Measurements from ENCODE around the gene EFNB1. TPM values are rescaled to one million over a fixed set of nuclear protein-coding genes. Genes with fewer than 3 reads are reported as not detected.

EFNB1 gene
- total RNA-seq, 6 experiments from 2014 or later, result 6.1 to 17.4 (median 10.4) TPM

DNA sequence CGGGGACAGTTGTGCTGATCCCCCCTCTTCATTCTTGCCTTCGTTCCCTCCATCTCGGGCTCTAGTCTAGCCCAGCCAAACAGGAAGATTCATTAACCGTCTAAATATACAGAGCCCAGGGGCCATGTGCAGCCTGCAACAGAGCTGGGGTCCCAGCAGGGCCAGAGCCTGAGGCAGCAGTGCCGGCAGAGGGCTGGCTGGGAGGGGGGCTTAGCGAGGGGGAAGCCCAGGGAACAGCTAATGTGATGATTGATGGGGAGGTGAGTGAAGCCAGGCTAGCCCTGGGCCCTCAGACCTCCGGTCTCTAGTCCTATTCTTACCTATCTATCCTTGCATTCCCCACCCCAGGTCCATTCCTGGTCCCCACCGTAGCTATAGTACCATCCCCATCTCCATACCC lies 22.3 kb downstream of the EFNB1 start:
- ATAC-seq (no peak), DNase-seq (no peak)
- TF ChIP-seq, protein P1, sequence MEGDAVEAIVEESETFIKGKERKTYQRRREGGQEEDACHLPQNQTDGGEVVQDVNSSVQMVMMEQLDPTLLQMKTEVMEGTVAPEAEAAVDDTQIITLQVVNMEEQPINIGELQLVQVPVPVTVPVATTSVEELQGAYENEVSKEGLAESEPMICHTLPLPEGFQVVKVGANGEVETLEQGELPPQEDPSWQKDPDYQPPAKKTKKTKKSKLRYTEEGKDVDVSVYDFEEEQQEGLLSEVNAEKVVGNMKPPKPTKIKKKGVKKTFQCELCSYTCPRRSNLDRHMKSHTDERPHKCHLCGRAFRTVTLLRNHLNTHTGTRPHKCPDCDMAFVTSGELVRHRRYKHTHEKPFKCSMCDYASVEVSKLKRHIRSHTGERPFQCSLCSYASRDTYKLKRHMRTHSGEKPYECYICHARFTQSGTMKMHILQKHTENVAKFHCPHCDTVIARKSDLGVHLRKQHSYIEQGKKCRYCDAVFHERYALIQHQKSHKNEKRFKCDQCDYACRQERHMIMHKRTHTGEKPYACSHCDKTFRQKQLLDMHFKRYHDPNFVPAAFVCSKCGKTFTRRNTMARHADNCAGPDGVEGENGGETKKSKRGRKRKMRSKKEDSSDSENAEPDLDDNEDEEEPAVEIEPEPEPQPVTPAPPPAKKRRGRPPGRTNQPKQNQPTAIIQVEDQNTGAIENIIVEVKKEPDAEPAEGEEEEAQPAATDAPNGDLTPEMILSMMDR (IDR thresholded peaks at IDR 0.05), result no peak
- Histone ChIP-seq H3K27ac (no peak overlapping the region), H3K36me3 (no peaks in the 10 kb centered on the region), H3K9me3 (no peaks in the 10 kb centered on the region), H3K4me1 (no peaks in the 10 kb centered on the region), H3K27me3 (no peaks in the 10 kb centered on the region), H3K4me3 (no peak overlapping the region)
- intact Hi-C loops (cut with DNase I), result no loop called here
- WGBS (ENCODE audit: insufficient coverage, low coverage, low lambda C conversion rate, missing lambda C conversion rate), result 62% methylated on average over 6 of the region's 8 CpGs

- intact Hi-C loops (cut with DNase I), result no loop called here
- Histone ChIP-seq H3K27ac (no peak overlapping the region), H3K4me3 (no peak overlapping the region), H3K36me3 (no peaks in the 10 kb centered on the region), H3K27me3 (no peaks in the 10 kb centered on the region), H3K4me1 (no peaks in the 10 kb centered on the region), H3K9me3 (no peaks in the 10 kb centered on the region)
- ATAC-seq (no peak), DNase-seq (no peak)
- 71% methylated on average over 1 of the region's 3 CpGs for WGBS (ENCODE audit: insufficient coverage, low coverage, low lambda C conversion rate, missing lambda C conversion rate)
- TF ChIP-seq, protein P1 (IDR thresholded peaks at IDR 0.05), result no peak
These were observed 23.2 kb downstream of the EFNB1 start for GRCh38 chrX:68852046-68852445.

DNA sequence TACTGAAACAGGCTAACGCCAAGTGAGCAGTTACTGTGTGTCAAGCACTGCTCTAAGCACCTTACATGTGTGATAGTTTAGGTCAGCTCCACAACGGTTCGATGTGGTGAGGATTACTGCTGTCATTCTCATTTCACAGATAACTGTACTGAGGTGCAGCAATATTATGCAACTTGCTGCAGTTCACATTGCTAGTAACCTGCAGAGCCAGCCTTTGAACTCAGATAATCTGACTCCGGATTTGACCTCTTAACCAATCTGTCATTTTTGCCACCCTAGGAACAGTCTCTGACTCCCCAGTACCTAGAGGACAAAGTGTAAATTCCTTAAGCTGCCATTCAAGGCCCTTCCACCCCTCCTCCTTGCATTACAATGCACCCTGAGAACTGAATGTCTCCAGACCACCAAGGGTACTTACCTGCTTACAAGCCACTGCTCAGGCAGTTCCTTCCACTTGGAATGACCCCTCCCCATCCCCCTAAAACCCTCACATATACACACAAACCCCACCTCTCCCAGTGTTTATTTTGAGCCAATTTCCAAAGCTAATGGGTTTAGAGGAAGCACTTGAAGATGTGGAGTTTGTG lies 24.9 kb downstream of the EFNB1 start:
- no peaks in the 10 kb centered on the region for H3K4me1 ChIP-seq
- H3K27ac ChIP-seq, result no peak overlapping the region
- TF ChIP-seq, protein P1 (IDR thresholded peaks at IDR 0.05), result no peak
- TF ChIP-seq POLR2A (IDR thresholded peaks at IDR 0.05), result no peak
- no peaks in the 10 kb centered on the region for H3K9me3 ChIP-seq
- H3K27me3 ChIP-seq, result no peaks in the 10 kb centered on the region
- intact Hi-C loops (cut with DNase I), result no loop called here
- peak; percentile 52 to 82 (median 76) for ATAC-seq
- H3K4me3 ChIP-seq, result no peak overlapping the region
- WGBS (ENCODE audit: insufficient coverage, low coverage, low lambda C conversion rate, missing lambda C conversion rate), result 38% methylated on average over 3 of the region's 4 CpGs
- no peaks in the 10 kb centered on the region for H3K36me3 ChIP-seq
- DNase-seq, result no peak

DNA sequence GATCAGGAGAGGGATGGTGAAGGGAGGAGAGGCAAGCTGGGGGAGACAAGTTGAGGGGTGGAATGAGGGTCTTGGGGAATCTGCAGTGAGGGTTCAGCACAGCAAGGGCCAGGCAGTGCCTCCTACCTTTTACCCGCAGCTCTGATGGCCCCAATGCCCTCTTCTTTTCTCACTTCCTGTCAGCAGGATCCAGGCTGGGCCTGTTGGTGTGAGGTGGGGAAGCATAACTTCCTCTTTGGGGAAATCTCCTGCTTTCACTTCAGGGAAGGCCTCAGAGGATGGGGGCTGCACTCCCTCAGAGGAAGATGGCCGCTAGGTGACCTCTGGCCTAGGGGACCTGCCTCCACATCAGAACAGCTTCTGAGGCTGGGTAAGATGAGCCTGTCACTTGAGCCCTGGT lies 36.5 kb downstream of the EFNB1 start:
- 60% methylated on average over 1 of the region's 2 CpGs for WGBS (ENCODE audit: insufficient coverage, low coverage, low lambda C conversion rate, missing lambda C conversion rate)
- Histone ChIP-seq H3K4me3 (no peak overlapping the region), H3K36me3 (no peaks in the 10 kb centered on the region), H3K27ac (no peak overlapping the region), H3K27me3 (no peaks in the 10 kb centered on the region), H3K9me3 (no peaks in the 10 kb centered on the region), H3K4me1 (peaks cover 0 to 13% (median 4%) of the 10 kb centered on the region in 4 donors)
- TF ChIP-seq POLR2A (IDR thresholded peaks at IDR 0.05), result no peak
- TF ChIP-seq, protein P1 (IDR thresholded peaks at IDR 0.05), result no peak
- intact Hi-C loops (cut with DNase I), result no loop called here
- peak in 3 of 4 donors; percentile 12 to 23 (median 17) for ATAC-seq
- DNase-seq, result no peak

DNA sequence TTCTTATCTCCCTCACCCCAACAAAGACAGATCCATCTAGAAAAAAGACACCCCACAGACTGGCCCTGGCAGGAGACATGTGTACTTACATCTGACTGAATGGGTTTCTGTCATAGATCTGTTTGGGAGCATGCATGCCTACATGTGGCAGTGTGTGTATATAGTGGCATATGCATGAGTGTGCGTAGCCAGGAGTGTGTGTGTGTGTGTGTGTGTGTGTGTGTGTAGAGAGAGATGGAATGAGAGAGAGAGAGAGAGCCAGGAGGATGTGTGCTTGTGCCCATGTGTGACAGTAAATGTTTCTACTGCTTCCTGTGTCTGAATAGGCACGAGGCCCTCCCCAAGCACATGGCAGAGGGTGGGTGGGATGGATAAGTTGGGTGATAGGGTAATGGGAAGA lies 37.1 kb downstream of the EFNB1 start:
- Histone ChIP-seq H3K27ac (no peak overlapping the region), H3K36me3 (no peaks in the 10 kb centered on the region), H3K9me3 (no peaks in the 10 kb centered on the region), H3K4me1 (peaks cover 0 to 13% (median 4%) of the 10 kb centered on the region in 4 donors), H3K4me3 (no peak overlapping the region), H3K27me3 (no peaks in the 10 kb centered on the region)
- WGBS (ENCODE audit: insufficient coverage, low coverage, low lambda C conversion rate, missing lambda C conversion rate), result 84% methylated on average over 2 of the region's 2 CpGs
- DNase-seq (no peak), ATAC-seq (no peak)
- TF ChIP-seq POLR2A (IDR thresholded peaks at IDR 0.05), result no peak
- TF ChIP-seq, protein P1 (IDR thresholded peaks at IDR 0.05), result no peak
- intact Hi-C loops (cut with DNase I), result no loop called here
